OCI-LY1 (cell line): Measurements from ENCODE around the gene COL23A1.

Experiments
- CTCF ChIP-seq: fragments of 200-600 bp; sonication (generic), shearing (Covaris generic); IDR thresholded peaks from 2 replicates; pipeline ENCODE4 v1.5.1; 2017; ENCODE audit warnings: mild to moderate bottlenecking, antibody characterized with exemption, low read length, moderate library complexity, mixed read lengths
- EZH2 ChIP-seq: fragments of 200-600 bp; sonication (generic), shearing (Covaris generic); IDR thresholded peaks from 2 replicates; pipeline ENCODE4 v1.8.0; 2017; ENCODE audit warnings: borderline replicate concordance, mixed run types, mild to moderate bottlenecking, antibody characterized with exemption, low read length, moderate library complexity, mixed read lengths

DNA sequence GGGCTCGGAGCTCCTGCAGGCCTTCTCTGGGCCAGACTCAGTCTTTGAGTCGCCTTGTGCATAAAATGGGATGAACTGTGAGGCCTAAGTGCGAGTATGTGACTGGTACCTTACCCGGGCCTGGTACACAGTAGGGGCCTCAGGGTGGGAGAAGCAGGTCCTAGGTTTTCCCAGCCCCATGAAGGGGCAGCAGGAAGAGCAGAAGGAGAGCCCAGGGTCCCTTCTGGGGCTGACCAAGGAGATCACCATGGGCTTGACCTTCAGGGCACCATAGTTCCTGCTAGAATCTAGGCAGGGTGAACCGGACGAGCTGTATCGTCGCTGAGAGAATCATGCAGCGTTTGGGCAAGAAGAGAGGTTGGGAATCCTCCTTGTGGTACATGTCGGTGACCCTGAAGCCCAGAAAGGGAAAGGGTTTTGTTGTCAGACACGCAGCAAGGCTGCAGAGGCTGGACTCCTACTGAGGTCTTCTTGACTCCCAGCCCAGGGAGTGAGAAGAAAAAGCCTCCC lies 357.2 kb downstream of the COL23A1 start:
- TF ChIP-seq CTCF (no peak), EZH2 (no peak)
